ENCODE measurements around the gene LFNG.

GRCh38 chr7:2505401-2505800 is 14.2 kb upstream of the LFNG start:
- TF ChIP-seq CTCF (IDR thresholded peaks at IDR 0.05; ENCODE audit: low read depth, low read length) (no peak), EZH2phosphoT487 (IDR thresholded peaks at IDR 0.05; ENCODE audit: low read depth) (no peak)
